Calu3 (cell line): ENCODE measurements around the gene FATE1. TPM values are rescaled to one million over a fixed set of nuclear protein-coding genes. Genes with fewer than 3 reads are reported as not detected.

Source experiments
- BruUV-seq: library from RNA; stranded (reverse); fragments of 400-500 nt; replicated peaks from 2 replicates; lab custom pipeline; 2021; lab: Mats Ljungman, UMichigan
- CTCF ChIA-PET: fragments of 300-600 bp; sonication (Branson Sonifier 250); formaldehyde crosslinking; loops from one replicate; lab custom pipeline; 2022; ENCODE audit warnings: antibody characterized with exemption; lab: Charles Lee
- DNase-seq: peaks from one replicate; pipeline ENCODE4 v3.0.0; 2022
- H3K27ac Mint-ChIP-seq: one replicate; pipeline ENCODE4 v1.8.0; 2022; ENCODE audit warnings: mixed read lengths; ENCODE audit not compliant: unreplicated experiment
- H3K27me3 Mint-ChIP-seq: one replicate; pipeline ENCODE4 v1.8.0; 2022; ENCODE audit warnings: mixed read lengths; ENCODE audit not compliant: unreplicated experiment
- H3K36me3 Mint-ChIP-seq: one replicate; pipeline ENCODE4 v1.8.0; 2022; ENCODE audit warnings: mild to moderate bottlenecking, moderate library complexity, mixed read lengths; ENCODE audit not compliant: insufficient read depth, unreplicated experiment
- H3K4me1 Mint-ChIP-seq: one replicate; pipeline ENCODE4 v1.8.0; 2022; ENCODE audit warnings: mild to moderate bottlenecking, low read depth, mixed read lengths; ENCODE audit not compliant: unreplicated experiment
- H3K4me3 Mint-ChIP-seq: one replicate; pipeline ENCODE4 v1.8.0; 2022; ENCODE audit warnings: mild to moderate bottlenecking, low read depth, moderate library complexity, mixed read lengths; ENCODE audit not compliant: unreplicated experiment
- H3K9me3 Mint-ChIP-seq: one replicate; pipeline ENCODE4 v1.8.0; 2022; ENCODE audit warnings: low read depth, mixed read lengths; ENCODE audit not compliant: unreplicated experiment
- CTCF ChIP-seq: fragments of 200-600 bp; IDR thresholded peaks from one replicate; pipeline ENCODE4 v1.8.0; 2022; ENCODE audit warnings: antibody characterized with exemption; ENCODE audit not compliant: unreplicated experiment
- intact Hi-C: fragments of 100-400 bp; cut with micrococcal nuclease; formaldehyde crosslinking; loops from one replicate; pipeline ENCODE4 v1.10.0; 2022; ENCODE audit not compliant: unreplicated experiment
- total RNA-seq: library from RNA; stranded (reverse); gene quantifications from 2 replicates; pipeline ENCODE4 v1.2.3, GENCODE V29; 2022

FATE1 gene
- total RNA-seq, 1 experiment from 2014 or later: not detected

DNA sequence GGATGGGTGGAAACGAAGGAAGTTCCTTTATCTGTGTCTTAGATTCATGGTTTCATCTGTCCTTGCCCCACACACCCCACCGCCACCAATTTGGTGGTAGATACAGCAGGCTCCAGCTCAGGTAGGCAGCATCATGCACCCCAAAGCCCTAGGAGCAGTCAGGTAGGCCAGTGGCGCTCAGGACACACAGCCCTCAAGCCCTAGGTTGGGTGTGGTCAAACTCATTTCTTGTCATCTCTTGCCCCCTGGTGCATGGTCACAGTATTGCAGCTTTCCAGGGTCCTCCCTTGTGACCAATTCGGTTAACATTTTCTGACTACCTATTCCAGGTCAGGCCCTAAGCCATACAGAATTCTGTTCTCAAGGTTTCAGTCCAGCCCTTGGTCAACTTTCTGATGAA lies 35.0 kb upstream of the FATE1 start:
- TF ChIP-seq CTCF: peak; percentile 44
- Mint-ChIP-seq H3K27ac (no peak overlapping the region), H3K4me1 (no peaks in the 10 kb centered on the region), H3K27me3 (peaks cover 72% of the 10 kb centered on the region), H3K4me3 (no peak overlapping the region), H3K36me3 (no peaks in the 10 kb centered on the region), H3K9me3 (no peaks in the 10 kb centered on the region)
- BruUV-seq: no TSS peak
- DNase-seq: peak; percentile 70
- CTCF ChIA-PET: interaction anchor here (0.6 to 1.7 kb wide), 2 partner anchors 529 to 542 kb away, joined by 4 to 6 read pairs; no protein-coding TSS in a partner anchor
- intact Hi-C loops: loop anchor here (1.0 kb wide), 2 partner anchors 175 to 530 kb away; no protein-coding TSS in a partner anchor

- Mint-ChIP-seq H3K4me1 (no peaks in the 10 kb centered on the region), H3K4me3 (no peak overlapping the region), H3K27me3 (peaks cover 24% of the 10 kb centered on the region), H3K27ac (no peak overlapping the region), H3K9me3 (no peaks in the 10 kb centered on the region), H3K36me3 (no peaks in the 10 kb centered on the region)
- CTCF ChIA-PET: no interaction called here
- no peak for DNase-seq
- no TSS peak for BruUV-seq
- intact Hi-C loops: no loop called here
- TF ChIP-seq CTCF: no peak
Measured at GRCh38 chrX:151687635-151688034, 28.2 kb upstream of the FATE1 start.

- TF ChIP-seq CTCF: no peak
- Mint-ChIP-seq H3K27ac (no peak overlapping the region), H3K4me1 (no peaks in the 10 kb centered on the region), H3K9me3 (no peaks in the 10 kb centered on the region), H3K27me3 (peaks cover 14% of the 10 kb centered on the region), H3K36me3 (no peaks in the 10 kb centered on the region), H3K4me3 (no peak overlapping the region)
- CTCF ChIA-PET: no interaction called here
- no TSS peak for BruUV-seq
- intact Hi-C loops: no loop called here
- DNase-seq: no peak
Measured at GRCh38 chrX:151688695-151689094, 27.1 kb upstream of the FATE1 start.

GRCh38 chrX:151692825-151693224 lies 23.0 kb upstream of the FATE1 start:
- BruUV-seq: no TSS peak
- CTCF ChIA-PET: no interaction called here
- no peaks in the 10 kb centered on the region for H3K36me3 Mint-ChIP-seq
- intact Hi-C loops: no loop called here
- TF ChIP-seq CTCF: no peak
- H3K4me1 Mint-ChIP-seq: no peaks in the 10 kb centered on the region
- no peak for DNase-seq
- no peaks in the 10 kb centered on the region for H3K9me3 Mint-ChIP-seq
- H3K27ac Mint-ChIP-seq: no peak overlapping the region
- H3K4me3 Mint-ChIP-seq: no peak overlapping the region
- peaks cover 19% of the 10 kb centered on the region for H3K27me3 Mint-ChIP-seq
